Activated CD8-positive, alpha-beta memory T cell treated with anti-CD3 and anti-CD28 coated beads for 4 hours (primary cell): Measurements from ENCODE around the gene RDM1.
"Not testable (repeated sequence)": the region's sequence is repeated elsewhere in the genome, so short reads cannot be mapped to it uniquely, and the experiment has no call there.

ENCODE experiments used
- DNase-seq, 2 donors: peaks; one replicate each; pipeline ENCODE4 v3.0.0-alpha.2; 2020; ENCODE audit warnings: low read depth in 2 of 2

Gene RDM1

GRCh38 chr17:35930211-35931065, at the start of gene RDM1:
RDM1 (minus strand) TSS chr17:35930773; CDS start chr17:35930727, 46 bp downstream.
- peak; percentile 63 to 64 for DNase-seq

DNA sequence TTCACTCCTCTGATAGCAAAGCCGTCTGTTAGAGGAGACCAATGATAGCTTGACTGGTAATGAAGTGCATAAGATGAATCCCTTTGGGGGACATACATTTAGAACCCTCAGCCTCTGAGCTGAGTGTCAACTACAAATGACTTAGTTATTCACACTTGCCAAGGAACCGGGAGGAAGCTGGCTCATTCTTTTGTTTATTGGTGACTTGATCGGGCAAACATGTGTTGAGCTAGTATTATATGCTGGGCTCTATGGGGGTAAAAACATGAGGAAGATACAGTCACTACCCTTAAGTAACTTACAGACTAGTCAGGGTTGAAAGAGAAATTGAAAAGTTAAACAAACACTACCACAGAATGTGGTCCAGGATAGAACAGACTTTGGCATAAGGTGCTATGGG, 47.8 kb upstream of the RDM1 start:
- no peak for DNase-seq

DNA sequence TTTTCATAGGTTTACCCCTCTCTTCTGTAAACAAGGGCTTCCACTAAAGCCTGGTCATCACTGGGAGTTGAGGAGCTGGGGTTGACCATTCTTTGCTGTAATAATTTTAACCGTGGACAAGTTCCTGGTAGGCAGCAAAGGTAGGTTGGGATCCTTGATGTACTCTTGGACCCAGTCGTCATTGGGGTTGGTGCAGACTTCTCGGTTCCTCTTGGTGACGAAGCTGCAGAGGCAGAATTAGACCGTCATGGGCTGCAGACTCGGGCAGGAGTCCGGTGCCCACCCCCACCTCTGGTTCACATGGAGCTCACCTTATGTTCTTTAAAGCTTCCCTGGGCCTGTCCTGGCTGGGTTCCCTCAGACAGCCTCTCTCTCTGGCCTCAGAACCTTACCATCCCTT, 46.9 kb upstream of the RDM1 start:
- DNase-seq = no peak

GRCh38 chr17:35973333-35974260, 43.0 kb upstream of the RDM1 start:
- no peak for DNase-seq

- no peak for DNase-seq
These were observed 42.4 kb upstream of the RDM1 start for GRCh38 chr17:35972945-35973332.

GRCh38 chr17:35972535-35972934, 42.0 kb upstream of the RDM1 start:
- DNase-seq = no peak

DNA sequence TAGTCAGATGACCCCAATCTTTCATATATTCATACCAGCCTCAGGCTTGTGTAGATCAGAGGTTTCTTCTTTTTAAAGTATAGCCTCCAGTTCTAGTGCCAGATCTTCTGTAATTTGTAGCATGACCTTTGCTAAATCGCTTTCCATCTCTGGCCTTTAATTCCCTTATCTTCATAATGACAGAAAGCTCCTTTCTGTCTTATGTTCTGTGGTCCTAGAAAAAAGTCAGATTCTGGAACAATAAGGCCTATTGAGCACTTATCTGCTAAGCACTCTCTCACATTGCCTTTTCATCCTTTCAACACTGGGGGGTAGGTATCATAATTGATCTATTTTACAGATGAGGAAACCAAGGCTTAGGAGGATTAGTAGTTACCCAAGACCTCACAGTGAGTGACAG, 41.5 kb upstream of the RDM1 start:
- DNase-seq = no peak

GRCh38 chr17:35969558-35970380, 39.2 kb upstream of the RDM1 start:
- peak; percentile 40 to 63 for DNase-seq

- no peak for DNase-seq
These were observed 38.0 kb upstream of the RDM1 start for GRCh38 chr17:35968520-35969054.

GRCh38 chr17:35965272-35965671, 34.7 kb upstream of the RDM1 start:
- DNase-seq = no peak

GRCh38 chr17:35963663-35964062, 33.1 kb upstream of the RDM1 start:
- DNase-seq = no peak

GRCh38 chr17:35953720-35954119, 23.1 kb upstream of the RDM1 start:
- DNase-seq = no peak

- DNase-seq = no peak
These were observed 18.8 kb upstream of the RDM1 start for GRCh38 chr17:35949401-35949800.

GRCh38 chr17:35948092-35948491, 17.5 kb upstream of the RDM1 start:
- DNase-seq = no peak

GRCh38 chr17:35947156-35947585, 16.6 kb upstream of the RDM1 start:
- DNase-seq = peak in 1 of 2 donors; percentile 25

- DNase-seq = no peak
These were observed 13.6 kb upstream of the RDM1 start for GRCh38 chr17:35944151-35944550.

- no peak for DNase-seq
These were observed 13.0 kb upstream of the RDM1 start, which contains the start of gene LYZL6 for GRCh38 chr17:35943537-35943936. LYZL6 (minus strand) TSS chr17:35943713; CDS start chr17:35939356, 4,357 bp downstream.

DNA sequence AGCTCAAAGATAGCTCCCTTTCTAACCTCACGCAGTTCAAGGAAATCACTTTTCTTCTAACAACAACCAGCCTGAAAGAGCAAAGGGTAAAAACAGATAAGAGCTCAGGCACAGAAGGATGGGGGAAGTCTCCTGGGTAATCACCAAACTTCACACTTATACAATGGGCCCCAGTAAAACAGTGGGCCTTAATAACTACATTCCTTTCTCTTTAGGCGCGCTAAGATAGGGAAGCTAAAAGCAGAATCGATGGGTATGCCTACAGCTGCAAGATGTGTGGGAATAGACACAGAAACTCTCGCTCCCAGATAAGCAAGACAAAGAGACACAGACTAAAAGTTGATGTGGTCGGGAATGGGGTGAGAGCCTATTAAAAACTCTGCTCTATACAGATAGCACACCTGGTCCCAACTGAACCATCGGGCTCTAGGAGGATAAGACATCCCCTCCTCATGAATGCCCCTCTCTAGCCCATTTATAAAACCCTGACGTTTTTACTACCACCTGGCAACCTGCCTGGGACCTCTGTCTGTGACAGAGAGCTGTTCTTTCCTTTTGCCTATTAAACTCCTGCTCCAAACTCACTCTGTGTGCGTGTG, 12.1 kb upstream of the RDM1 start:
- DNase-seq = no peak

GRCh38 chr17:35938492-35938891, 7.9 kb upstream of the RDM1 start:
- not testable (repeated sequence) for DNase-seq

DNA sequence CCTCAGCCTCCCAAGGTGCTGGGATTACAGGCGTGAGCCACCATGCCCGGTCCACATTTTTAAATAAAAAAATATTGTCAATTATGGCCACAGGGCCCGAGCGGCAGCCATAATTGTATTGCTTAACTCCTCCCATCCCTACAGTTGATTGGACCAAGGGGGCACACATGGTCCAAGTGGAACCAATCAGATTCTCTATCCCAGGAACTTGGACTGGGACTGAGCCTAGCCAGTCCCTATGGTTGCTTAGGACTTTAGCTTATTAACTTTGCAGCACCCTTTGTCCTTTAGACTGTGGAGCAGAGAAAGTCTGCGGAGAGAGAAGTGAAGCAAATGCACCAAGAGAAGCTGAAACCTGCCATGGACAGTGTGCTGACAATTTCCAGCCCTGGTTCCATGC, 5.5 kb upstream of the RDM1 start:
- no peak for DNase-seq

DNA sequence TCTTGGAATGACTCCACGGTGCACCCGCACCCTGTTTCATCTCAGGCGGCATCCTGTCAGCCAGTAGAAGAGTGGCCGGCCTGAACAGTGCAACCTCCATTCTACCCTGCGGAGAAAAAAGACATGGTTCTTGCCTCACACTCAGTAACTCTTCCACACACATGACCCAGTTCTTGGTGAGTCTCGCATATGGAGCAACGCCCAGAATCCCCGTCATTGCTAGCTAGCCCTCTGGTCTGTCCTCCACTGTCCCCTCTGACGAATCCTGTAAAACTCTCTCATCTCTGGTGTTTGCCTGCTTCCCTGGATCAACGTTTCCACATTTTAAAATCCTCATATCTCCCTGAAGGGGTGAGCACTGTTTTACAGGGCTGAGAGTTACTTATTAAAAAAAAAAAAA, 4.2 kb upstream of the RDM1 start:
- no peak for DNase-seq
